NCI-H748 treated with DMSO at 0.1 percent for 48 hours (cell line): ENCODE data around the gene RBMS1.
A peak's percentile ranks its signal among the peaks of the same experiment; 100 is the strongest.

ENCODE experiments used
- DNase-seq: peaks from one replicate; lab custom pipeline; 2025; lab: John Stamatoyannopoulos, UW

RBMS1 gene

DNA sequence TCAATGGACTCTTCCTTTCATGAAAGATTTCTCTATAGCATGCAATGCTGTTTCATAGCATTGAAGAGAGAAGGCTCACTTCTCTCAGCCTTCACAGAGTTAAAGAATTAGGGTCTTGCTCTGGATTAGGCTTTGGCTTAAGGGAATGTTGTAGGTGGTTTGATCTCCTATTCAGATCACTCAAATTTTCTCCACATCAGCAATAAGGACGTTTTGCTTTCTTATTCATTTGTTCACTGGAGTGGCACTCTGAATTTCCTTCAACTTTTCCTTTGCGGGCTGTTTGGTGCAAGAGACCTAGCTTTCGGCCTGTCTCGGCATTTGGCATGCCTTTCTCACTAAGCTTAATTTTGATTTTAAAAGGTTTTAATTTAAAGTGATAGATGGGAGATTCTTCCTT is 131.6 kb downstream of the RBMS1 start:
- no peak for DNase-seq

DNA sequence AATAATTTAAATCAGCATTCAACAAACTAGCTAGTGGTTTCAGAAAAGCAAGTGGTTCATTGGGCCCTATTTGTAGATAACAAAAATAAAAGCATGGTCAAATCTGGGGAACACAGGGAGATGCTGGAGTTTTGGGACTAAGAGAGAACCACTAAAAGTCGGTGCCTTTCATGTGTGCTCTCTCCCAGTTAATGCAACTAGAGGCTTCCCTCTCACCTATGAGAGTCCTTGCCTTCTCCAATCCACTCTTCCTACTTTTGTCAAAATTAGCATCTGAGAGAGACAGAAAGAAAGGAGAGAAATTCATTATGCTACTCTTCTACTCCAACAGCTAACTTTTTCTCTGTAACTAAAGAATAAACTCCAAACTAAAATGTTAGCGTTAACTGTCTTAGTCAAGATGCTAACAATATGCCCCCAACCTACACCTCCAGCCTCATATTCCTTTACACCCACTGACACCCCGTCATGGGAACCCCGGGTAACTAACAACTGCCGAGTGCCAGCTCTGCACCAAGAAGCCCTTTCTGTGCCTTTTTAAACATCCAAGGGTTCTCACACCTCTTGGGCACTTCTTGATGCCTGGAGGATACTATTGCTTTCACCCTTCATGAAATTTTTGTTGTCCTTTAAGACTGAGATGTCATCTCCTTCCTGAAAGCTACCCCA is 133.4 kb downstream of the RBMS1 start:
- DNase-seq: no peak

DNA sequence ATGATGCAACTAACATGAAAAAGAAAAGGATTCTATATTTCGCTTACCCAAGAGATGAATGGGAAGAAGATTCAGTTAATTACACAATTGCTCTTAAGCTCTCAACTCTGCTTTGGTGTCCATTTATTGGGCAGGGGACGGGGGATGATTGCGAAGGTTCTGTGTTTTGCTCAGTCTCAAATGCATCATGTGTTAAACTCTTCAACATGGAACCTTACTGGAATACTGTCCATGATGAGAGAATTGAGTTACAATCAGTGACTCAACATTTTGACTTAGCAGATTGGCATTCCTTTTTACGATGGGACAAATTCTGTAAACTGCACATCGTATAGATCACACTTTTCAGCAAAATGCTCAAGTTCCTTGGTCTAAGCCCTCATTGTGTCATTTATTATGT is 135.6 kb downstream of the RBMS1 start:
- no peak for DNase-seq

DNA sequence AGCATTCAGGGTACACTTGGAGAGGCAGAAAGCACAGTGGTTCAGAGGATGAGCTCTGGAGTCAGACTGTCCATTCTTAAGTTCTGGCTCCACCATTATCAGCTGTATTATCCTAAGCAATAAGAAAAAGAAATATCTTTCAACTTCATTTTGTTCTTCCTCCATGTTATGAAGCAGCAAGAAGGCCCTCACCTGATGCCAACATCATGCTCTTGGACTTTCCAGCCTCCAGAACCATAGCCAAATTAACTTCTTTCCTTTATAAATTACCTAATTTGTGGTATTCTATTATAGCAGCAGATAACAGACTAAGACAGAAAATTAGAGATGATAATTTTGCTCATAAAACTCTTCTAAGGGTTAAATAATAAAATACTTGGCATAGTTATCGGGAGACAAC is 137.1 kb downstream of the RBMS1 start:
- DNase-seq: no peak

DNA sequence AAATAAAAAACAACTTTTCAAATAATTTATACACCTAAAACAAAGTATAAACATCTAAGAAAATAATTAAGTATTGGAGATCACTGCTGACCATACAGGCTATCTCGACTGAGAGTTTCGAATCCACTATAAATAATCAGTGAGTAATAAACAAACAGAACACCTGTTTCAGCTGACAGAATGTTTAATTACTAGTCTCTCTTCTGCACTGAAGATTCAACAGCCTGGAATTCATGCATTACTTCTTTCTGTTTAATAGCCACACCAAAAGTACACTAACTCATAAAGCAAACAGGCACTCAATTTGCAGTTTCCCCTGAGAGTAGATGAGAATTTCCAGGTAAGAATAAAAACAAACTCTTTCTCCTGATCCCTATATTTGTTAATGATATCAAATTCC is 138.5 kb downstream of the RBMS1 start:
- no peak for DNase-seq

DNA sequence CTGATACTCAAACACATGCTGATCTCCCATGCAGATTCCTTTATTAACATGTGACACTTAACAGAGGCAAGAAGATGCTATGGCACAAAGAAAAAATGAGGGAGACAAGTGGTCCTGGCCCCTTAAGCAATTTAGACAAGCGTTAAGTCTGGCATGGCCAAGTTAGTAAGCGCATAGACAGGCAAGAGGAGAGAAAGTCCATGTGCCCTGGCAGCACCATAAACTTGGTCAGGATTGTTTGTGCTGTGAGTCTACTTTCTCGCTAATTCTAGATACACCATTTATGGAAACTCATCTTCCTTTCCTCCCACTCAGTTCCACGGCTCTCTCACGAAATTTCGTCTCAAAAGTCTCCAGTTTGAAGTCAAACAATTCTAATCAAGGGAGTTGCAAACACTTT is 138.9 kb downstream of the RBMS1 start:
- DNase-seq: no peak

DNA sequence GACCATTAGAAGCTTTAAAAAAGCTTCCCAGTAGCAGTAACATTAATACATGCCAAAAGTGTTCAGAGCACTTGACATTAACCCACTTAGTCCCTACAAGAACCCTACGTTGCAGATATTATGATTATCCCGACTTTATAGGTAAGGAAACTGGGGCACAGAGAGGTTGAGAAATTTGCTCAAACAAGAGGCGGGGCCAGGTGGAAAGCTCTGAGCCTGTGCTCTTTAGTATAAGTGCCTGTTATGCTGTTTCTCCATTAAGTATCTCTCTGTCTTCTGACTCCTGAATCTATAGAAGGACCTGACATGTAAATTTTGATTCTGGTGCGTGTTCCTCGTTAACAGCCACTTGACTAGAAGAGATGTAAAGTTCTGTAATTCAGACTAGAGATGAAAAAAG is 139.8 kb downstream of the RBMS1 start:
- no peak for DNase-seq

- DNase-seq: peak; percentile 19
These were observed 140.4 kb downstream of the RBMS1 start for GRCh38 chr2:160353166-160353565.

- DNase-seq: no peak
These were observed 141.1 kb downstream of the RBMS1 start for GRCh38 chr2:160352500-160352899.

DNA sequence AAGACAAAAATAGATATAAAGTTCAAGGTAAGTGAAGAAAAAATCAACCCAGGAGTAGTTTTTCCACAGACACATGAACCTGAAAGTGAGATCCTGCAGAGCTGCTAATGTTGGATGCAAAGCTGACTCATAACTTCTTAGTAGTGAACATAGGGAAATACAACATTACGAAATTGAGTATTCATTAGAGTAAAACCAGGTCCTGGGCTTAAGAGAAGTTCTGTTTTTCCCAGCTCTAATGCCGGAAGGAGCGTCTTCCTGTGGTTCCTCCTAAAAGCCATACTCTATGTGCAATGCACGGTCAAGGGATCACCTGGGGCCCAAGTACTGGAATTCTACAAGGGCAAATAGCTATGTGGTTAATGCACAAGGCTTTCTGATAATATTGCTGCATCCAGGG is 141.7 kb downstream of the RBMS1 start:
- no peak for DNase-seq

DNA sequence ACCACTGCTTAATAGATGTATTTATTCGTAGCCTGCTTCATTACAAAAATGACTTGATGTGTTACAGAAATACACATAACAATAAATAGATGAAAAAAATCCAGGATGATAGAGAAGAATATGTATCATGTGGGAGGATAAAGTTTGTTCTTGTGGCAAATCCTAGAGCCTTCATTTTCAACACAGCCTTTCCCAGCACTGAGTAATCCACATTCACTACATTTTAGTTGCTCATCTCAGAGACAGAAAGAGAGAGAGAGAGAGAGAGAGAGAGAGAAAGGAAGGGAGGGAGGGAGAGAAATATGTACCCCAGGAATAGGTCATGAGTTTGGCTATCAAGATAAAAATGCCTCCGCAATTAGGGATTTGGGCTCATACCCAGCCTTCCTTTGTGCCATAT is 144.3 kb downstream of the RBMS1 start:
- no peak for DNase-seq

- DNase-seq: no peak
These were observed 146.2 kb downstream of the RBMS1 start for GRCh38 chr2:160347269-160347863.

GRCh38 chr2:160345071-160345764 is 148.4 kb downstream of the RBMS1 start:
- no peak for DNase-seq

GRCh38 chr2:160343404-160343803 is 150.2 kb downstream of the RBMS1 start:
- DNase-seq: peak; percentile 44

- DNase-seq: no peak
These were observed 153.9 kb downstream of the RBMS1 start for GRCh38 chr2:160339726-160340125.

- no peak for DNase-seq
These were observed 154.5 kb downstream of the RBMS1 start for GRCh38 chr2:160338901-160339685.

- no peak for DNase-seq
These were observed 155.9 kb downstream of the RBMS1 start for GRCh38 chr2:160337728-160338127.

DNA sequence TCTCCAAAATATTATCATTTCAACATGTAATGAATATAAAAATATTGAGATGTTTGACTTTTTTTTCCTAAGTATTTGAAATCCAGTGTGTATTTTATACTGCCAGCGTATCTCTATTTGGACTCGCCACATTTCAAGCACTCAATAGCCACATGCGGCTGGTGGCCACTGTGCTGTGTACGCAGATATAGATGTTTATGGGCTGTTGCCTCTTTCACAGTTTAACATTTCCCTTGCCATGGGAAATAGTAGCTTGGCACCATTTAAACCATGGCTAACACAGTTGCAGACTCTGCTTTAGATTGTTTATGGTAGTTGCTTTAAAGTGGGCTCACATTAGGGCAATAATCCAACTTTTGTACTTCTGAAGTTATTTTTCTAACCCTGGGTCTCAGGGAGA is 157.0 kb downstream of the RBMS1 start:
- DNase-seq: no peak

DNA sequence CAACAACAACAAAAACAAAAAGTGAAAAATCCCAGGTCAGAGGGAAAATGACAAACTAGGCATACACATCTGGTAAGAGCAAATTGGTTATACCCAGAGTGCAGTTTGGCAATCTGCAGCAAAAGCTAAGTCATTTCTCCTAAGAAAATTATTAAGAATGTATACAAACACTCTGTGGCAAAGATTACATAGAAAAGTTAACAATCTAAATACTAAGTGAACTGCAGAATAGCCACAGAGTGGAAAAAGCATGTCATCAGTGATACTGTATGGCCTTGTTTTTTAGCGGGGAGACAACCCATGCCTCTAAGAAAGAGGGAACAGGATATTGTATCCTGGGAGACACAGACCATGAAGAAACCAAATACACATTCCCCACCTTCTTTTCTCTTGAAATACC is 157.5 kb downstream of the RBMS1 start:
- no peak for DNase-seq

GRCh38 chr2:160335441-160335840 is 158.2 kb downstream of the RBMS1 start:
- no peak for DNase-seq

GRCh38 chr2:160334028-160334741 is 159.4 kb downstream of the RBMS1 start:
- DNase-seq: no peak
